GM18517 (cell line): ENCODE results near the gene MGARP.
"Not testable (repeated sequence)": the region's sequence is repeated elsewhere in the genome, so short reads cannot be mapped to it uniquely, and the experiment has no call there.

Experiments used
- ATAC-seq: cut with Tn5 transposase; IDR thresholded peaks from one replicate; pipeline ENCODE4 v1.9.1; 2021; ENCODE audit warnings: mild to moderate bottlenecking, moderate library complexity; ENCODE audit not compliant: unreplicated experiment

Gene MGARP

GRCh38 chr4:139295942-139296299 lies 15.9 kb upstream of the MGARP start:
- peak; percentile 1 for ATAC-seq

DNA sequence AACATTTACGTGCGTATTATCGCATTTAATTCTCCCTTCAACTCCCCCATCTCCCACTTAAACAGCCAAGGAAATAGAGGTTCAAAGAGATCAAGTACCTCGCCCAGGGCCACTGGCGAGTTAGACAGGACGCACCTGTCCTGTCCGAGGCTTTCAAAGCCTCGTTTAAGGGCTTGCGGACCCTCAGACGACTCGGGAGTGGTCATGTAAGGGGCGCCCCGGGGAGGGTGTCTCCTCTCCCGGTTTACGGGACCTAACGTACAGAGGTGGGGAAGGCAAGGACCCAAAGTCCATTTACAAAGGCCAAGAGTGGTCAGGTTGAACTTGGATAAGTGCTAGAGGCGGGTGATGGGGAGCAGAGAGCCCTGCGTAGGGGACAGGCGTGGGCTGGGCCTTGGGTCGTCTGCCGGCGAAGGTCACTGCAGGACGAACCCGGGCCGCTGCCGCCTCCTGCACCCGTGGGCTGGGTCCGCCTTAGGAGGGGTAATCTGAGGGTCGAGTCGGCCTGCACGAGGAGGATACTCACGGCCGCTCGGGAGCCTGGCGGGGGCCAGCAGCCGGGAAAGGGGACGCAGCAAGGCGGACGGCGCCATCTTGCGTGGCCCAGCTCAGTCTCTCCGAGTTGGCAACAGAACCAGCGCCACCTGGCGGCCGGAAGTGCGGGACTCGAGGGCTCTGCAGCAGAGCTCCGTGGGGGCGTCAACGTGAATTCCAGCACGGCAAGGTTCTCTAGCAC lies 15.3 kb upstream of the MGARP start:
- peak; percentile 92 for ATAC-seq

GRCh38 chr4:139286186-139286698 lies 6.2 kb upstream of the MGARP start:
- ATAC-seq = no peak

DNA sequence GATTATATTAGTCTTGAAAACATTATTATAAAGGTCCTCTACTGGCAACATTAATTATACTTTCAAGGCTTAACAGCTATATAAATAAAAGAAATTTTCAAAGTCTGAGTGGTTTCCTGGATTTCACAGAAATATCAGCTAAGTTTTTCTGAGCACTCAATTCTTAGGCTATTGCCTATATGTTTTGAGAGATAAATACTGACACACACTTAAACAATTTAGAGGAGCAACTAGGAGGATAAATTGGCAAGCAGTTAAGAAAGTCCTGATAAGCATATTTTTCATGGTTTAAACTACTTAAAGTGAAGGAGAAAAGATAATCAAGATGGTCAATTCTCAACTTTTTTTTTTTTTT lies 2.7 kb upstream of the MGARP start:
- ATAC-seq = no peak

DNA sequence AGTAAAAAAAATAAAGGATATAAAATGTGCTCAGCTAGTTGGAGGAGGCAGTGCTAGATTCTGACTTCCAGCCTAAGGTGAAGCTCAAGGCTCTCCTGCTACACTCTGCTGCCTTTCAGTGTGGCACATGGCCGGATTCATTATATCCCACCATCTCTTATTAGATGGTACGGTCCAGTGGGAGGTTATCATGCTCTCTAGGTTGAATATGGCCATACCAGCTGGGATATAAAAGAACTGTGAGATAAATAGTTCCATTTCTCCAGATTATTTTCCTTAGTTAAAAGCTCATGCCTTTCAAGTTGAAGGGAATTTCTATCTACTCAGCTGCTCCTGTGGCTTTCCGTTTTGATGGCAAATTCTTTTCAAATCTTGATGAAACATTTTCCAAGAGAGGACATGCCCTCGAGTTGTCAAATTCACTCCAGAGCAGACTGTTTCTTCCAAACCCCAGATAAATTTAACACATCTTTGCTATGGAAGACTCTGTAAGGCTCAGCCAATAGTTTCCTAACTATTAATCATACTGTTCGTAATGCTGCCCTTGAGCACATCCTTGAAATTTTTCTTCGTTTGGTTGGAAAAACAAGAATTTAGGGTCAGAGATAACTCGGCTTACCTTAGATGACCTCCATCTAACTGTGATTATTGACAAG lies 2.2 kb upstream of the MGARP start:
- no peak for ATAC-seq

DNA sequence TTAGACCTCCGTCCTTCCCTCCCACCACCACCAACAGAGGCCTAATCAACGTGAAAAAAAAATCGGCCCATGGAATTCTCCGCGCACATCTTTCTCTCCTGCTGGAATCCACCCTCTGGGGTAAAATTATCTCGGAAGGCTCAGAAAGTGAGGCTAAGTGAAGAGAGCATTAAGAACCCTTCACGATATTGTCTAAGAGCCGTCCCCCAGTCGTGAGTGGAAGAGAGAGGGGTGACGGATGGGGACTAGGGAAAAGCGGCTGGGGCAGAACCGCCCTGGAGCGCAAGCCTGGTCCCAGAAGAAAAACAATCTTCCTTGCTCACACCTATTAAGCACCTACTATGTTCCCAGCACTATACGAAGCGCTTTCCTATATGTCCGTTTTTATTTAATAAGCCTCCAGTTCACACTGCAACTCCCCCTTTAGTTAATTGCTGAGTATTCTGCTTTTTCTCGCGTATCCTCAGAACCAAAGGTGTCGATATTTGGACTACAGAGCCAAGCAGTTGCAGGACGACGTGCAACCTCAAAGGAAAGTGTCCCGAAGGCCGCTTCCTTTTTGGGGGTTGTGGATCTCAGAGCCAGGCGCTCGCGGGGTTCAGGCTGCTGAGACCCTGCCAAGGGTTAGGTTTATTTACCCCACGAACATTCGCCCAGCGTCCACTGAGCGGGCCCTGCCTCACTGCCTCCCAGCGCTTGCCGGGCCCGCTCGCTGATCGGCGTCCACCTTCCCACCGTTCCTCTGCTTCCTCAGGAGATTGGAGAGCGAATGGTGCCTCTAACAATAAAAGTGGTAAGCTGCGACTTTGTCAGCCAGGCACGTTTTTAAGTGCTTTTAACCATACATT lies 889 bp downstream of the MGARP start:
- no peak for ATAC-seq

DNA sequence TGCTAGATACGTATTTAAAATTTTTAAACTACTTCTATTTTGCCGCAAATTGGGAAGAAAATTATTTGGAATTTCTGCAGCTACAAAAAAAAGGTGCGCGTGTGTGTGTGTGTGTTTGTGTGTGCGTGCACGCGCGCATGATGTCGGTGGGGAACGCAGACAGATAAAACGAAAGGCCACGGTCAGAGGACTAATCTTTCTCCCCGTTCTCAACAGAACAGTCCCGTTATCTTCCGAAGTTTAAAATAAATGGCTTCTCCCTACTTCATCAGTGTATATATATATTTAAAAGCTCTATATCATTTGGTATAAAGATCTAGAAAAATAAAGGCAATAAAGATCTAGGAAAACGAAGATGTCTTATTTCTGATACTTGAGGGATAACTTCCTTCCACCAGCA lies 1.5 kb downstream of the MGARP start:
- ATAC-seq = no peak

DNA sequence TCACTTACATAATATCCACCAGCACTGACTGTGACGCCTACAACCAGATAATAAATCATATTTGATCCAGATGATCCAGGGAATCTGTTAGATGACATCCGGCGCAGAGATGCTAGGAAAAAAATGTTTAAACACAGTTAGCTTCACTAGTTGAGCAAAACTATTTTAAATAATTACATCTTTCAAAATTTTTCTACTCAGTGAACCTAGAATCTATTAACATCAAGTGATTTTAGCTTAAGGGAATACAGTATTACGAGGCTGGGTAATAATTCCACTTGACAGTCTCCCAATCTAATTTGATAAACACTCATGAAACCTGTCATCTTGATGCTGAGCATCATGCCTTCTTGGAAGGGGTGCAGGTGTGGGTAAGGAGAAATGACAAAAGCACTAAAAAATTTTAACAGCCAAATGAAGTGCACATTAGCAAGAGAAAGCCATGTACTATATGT lies 4.7 kb downstream of the MGARP start:
- ATAC-seq = no peak

- ATAC-seq = no peak
Measured at GRCh38 chr4:139274790-139275189, 5.2 kb downstream of the MGARP start.

GRCh38 chr4:139273835-139274234 lies 6.2 kb downstream of the MGARP start:
- ATAC-seq = no peak

GRCh38 chr4:139267301-139267700 lies 12.7 kb downstream of the MGARP start:
- no peak for ATAC-seq

- ATAC-seq = peak; percentile 97
Measured at GRCh38 chr4:139266583-139267257, 13.3 kb downstream of the MGARP start.

- ATAC-seq = no peak
Measured at GRCh38 chr4:139266208-139266582, 13.8 kb downstream of the MGARP start.

GRCh38 chr4:139265654-139266053 lies 14.4 kb downstream of the MGARP start:
- no peak for ATAC-seq

DNA sequence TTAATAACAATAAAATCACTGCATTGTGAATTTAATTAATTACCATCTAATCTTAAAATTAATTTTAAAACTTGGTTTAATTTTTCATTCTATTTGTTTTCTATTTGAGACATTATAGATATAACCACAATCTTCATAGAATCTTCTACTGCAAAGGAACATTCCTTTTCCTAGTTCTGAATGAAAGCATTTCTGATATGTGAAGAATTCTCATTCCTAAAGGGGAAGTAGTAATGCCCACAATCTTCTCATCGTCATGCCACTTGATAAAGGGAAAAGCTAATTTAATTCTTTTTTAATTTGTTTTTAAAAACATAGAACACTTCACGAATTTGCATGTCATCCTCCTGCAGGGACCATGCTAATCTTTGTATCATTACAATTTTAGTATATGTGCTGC lies 23.7 kb downstream of the MGARP start:
- no peak for ATAC-seq

DNA sequence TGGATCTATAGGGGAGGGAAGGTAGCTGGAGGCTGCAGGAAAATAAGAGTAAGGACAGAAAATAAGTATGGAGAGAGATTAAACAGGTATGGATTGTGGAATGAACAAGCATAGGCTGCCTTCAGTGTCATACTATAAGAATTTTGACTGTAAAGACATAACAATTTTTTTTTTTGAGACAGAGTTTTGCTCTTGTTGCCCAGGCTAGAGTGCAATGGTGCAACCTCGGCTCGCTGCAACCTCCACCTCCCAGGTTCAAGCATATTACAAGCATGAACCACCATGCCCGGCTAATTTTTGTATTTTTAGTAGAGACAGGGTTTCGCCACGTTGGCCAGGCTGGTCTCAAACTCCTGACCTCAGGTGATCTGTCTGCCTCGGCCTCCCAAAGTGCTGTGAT lies 24.4 kb downstream of the MGARP start:
- ATAC-seq = not testable (repeated sequence)

DNA sequence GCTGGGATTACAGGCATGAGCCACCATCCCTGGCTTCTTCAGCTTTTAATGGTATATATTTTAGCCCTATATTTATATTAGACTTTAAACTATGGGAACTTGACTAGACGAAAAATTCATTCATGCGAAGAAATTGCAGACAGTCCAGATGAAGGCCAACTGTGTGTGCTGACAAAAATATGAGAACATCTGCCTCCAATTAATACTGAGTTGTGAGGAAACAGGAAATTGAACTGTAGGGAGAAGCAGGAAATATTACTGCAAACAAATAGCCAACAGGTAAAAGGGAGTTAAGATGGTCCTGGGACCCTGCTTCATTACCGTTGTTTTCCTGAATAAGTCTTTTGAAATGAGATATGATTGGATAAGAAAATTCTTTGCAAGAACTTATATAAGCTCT lies 26.3 kb downstream of the MGARP start:
- no peak for ATAC-seq

DNA sequence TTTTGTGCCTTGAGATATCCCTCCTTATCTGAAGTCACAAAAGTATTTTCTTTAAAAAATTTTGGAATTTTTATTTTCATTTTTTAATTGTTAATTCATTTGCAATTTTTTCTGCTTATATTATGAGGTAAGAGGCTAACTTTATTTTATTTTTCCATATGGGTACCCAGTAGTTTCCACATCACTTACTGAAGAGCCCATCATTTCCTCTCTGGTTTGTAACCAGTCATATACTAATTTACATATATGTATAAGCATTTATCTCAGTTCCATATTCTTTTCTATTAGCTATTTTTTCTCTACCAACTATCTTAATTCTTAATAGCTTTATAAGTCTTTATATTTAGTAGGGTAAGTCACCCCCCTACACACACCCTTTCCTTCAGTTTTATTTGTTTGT lies 27.0 kb downstream of the MGARP start:
- ATAC-seq = no peak

GRCh38 chr4:139247700-139248238 lies 32.3 kb downstream of the MGARP start:
- ATAC-seq = no peak

DNA sequence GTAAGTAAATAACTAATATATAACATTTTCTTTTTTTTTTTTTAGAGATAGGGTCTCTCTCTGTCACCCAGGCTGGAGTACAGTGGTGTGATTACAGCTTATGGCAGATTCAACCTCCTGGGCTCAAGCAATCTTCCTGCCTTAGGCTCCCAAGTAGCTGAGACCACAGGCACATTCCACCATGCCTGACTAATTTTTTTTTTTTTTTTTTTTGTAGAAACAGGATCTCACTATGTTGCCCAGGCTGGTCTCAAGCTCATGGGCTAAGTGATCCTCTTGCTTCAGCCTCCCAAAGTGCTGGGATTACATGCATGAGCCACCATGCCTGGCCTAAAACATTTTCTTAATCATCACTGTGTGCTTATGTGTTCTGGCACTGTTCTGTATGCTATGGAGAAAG lies 32.8 kb downstream of the MGARP start:
- no peak for ATAC-seq

- no peak for ATAC-seq
Measured at GRCh38 chr4:139246166-139246565, 33.9 kb downstream of the MGARP start.
